B cell (primary cell): Measurements from ENCODE around the gene BRME1.

Source experiments
- EZH2 ChIP-seq: IDR thresholded peaks from 2 replicates; pipeline ENCODE4 v1.6.1; 2012; ENCODE audit warnings: borderline replicate concordance, low read depth, mild to moderate bottlenecking, moderate library complexity, low read length; ENCODE audit not compliant: insufficient read depth, poor library complexity, severe bottlenecking
- TF ChIP-seq, protein P1 (sequence below): fragments of 200-600 bp; IDR thresholded peaks from one replicate; pipeline ENCODE4 v1.8.0; 2022; ENCODE audit warnings: antibody characterized with exemption, mild to moderate bottlenecking

DNA sequence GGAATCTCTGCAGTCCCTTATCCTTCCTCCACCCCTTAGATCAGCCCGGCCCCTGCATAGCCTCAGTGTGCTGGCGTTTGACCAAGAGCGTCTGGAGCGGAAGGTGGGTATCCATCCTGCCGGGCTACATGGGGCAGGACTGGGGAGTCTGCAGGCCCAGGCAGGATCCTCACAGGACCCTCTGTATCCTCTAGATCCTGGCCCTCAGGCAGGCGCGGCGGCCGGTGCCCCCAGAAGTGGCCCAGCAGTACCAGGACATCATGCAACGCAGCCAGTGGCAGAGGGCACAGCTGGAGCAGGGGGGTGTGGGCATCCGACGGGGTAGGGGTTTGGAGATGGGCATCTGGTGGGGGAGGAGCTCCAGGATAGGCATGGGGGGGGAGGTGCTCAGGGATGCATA, 23.4 kb upstream of the BRME1 start:
- TF ChIP-seq, protein P1, sequence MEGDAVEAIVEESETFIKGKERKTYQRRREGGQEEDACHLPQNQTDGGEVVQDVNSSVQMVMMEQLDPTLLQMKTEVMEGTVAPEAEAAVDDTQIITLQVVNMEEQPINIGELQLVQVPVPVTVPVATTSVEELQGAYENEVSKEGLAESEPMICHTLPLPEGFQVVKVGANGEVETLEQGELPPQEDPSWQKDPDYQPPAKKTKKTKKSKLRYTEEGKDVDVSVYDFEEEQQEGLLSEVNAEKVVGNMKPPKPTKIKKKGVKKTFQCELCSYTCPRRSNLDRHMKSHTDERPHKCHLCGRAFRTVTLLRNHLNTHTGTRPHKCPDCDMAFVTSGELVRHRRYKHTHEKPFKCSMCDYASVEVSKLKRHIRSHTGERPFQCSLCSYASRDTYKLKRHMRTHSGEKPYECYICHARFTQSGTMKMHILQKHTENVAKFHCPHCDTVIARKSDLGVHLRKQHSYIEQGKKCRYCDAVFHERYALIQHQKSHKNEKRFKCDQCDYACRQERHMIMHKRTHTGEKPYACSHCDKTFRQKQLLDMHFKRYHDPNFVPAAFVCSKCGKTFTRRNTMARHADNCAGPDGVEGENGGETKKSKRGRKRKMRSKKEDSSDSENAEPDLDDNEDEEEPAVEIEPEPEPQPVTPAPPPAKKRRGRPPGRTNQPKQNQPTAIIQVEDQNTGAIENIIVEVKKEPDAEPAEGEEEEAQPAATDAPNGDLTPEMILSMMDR: no peak
- no peak for TF ChIP-seq EZH2
